ENCODE measurements around the gene CEBPE. TPM values are rescaled to one million over a fixed set of nuclear protein-coding genes. Genes with fewer than 3 reads are reported as not detected.

The CEBPE gene
- total RNA-seq, 1 donor from 2014 or later, result not detected

DNA sequence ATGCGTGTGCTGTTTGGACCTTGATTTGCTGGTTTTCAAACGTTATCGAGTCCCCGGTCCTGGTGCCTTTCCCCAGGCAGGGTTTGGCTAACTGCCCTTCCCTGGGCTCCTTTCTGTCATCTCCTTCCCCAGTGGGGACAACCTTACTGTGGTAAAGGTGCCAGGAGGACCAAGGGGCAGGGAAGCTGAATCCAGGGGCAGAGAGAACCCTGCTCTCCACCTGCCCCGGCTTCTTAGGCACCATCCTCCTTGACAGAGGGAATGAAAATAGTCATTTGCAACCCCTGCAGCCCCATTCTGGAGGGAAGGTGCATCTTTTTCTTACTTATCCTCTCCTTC is 5.0 kb downstream of the CEBPE start:
- no peaks in the 10 kb centered on the region for H3K36me3 Mint-ChIP-seq (ENCODE audit: low read depth, unreplicated experiment)
- peak overlapping the region; percentile 29 for H2AFZ ChIP-seq (ENCODE audit: low read depth, low read length)
- no peak overlapping the region for H3K27ac Mint-ChIP-seq (ENCODE audit: unreplicated experiment)
- H3K9me3 Mint-ChIP-seq (ENCODE audit: unreplicated experiment), result no peaks in the 10 kb centered on the region
- no peak overlapping the region for H3K4me3 Mint-ChIP-seq (ENCODE audit: unreplicated experiment)
- H3K4me1 Mint-ChIP-seq (ENCODE audit: low read depth, unreplicated experiment), result peaks cover 17% of the 10 kb centered on the region
- peaks cover 27% of the 10 kb centered on the region for H3K4me1 ChIP-seq (ENCODE audit: insufficient read depth, low read length)
- H3K9ac ChIP-seq (ENCODE audit: low read length), result peak overlapping the region; percentile 17
- H3K9me3 ChIP-seq (ENCODE audit: insufficient read depth, low read depth, low read length), result no peaks in the 10 kb centered on the region
- no peaks in the 10 kb centered on the region for H3K79me2 ChIP-seq (ENCODE audit: insufficient read depth, low read length)
- no peaks in the 10 kb centered on the region for H3K36me3 ChIP-seq (ENCODE audit: insufficient read depth, low read length)
- FAIRE-seq, result no peak
- peaks cover 3% of the 10 kb centered on the region for H3K27me3 ChIP-seq (ENCODE audit: insufficient read depth, low read length)
- TF ChIP-seq, protein P1, sequence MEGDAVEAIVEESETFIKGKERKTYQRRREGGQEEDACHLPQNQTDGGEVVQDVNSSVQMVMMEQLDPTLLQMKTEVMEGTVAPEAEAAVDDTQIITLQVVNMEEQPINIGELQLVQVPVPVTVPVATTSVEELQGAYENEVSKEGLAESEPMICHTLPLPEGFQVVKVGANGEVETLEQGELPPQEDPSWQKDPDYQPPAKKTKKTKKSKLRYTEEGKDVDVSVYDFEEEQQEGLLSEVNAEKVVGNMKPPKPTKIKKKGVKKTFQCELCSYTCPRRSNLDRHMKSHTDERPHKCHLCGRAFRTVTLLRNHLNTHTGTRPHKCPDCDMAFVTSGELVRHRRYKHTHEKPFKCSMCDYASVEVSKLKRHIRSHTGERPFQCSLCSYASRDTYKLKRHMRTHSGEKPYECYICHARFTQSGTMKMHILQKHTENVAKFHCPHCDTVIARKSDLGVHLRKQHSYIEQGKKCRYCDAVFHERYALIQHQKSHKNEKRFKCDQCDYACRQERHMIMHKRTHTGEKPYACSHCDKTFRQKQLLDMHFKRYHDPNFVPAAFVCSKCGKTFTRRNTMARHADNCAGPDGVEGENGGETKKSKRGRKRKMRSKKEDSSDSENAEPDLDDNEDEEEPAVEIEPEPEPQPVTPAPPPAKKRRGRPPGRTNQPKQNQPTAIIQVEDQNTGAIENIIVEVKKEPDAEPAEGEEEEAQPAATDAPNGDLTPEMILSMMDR (IDR thresholded peaks at IDR 0.05; ENCODE audit: insufficient read depth, low read depth, low read length), result no peak
- no peak for TF ChIP-seq EZH2 (IDR thresholded peaks at IDR 0.05; ENCODE audit: insufficient read depth, low read length)
- H3K27me3 Mint-ChIP-seq (ENCODE audit: low read depth, unreplicated experiment), result peaks cover 6% of the 10 kb centered on the region
- no peak overlapping the region for H3K27ac ChIP-seq (ENCODE audit: low read depth, low read length)
- no peaks in the 10 kb centered on the region for H4K20me1 ChIP-seq (ENCODE audit: insufficient read depth, low read length)
- DNase-seq (ENCODE audit: low read depth), result no peak
- H3K4me3 ChIP-seq (ENCODE audit: insufficient read depth, low read depth, low read length), result no peak overlapping the region
- H3K4me2 ChIP-seq (ENCODE audit: low read length), result peak overlapping the region; percentile 71

DNA sequence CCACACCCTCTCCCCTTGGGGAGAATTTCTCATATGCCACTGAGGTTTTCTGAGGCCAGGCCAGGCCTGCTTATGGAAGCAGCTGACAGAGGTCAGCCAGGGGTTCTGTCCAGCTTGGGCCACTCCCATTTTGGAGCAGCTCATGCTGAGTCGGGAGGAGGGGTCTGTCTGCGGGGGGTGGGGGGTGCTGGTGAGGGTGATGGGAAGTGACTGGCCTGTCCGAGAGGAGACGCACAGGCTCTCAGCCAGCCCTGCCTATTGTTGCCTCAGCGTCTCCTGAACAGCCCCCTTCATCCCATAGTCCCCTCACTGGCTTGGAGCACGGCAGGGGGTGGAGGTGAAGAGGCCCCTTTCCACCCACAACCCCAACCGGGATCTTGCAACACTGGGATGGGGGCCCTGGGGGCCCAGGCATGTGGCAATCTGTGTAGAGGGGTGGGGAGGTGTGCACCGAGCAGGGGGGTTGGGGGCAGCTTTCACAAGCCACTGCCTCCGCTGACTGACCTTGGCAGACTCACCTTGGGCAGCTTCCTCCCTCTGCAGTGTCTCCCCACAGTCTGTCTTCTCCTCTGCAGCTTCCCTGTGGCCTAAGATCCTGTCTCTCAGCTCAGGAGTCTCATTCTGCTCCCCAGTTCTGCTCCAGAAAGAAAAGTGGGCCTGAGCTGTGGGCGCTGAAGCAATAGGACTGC is 5.5 kb downstream of the CEBPE start:
- H3K9ac ChIP-seq (ENCODE audit: low read length), result no peak overlapping the region
- peak overlapping the region; percentile 29 for H2AFZ ChIP-seq (ENCODE audit: low read depth, low read length)
- H3K9me3 ChIP-seq (ENCODE audit: insufficient read depth, low read depth, low read length), result no peaks in the 10 kb centered on the region
- no peaks in the 10 kb centered on the region for H3K9me3 Mint-ChIP-seq (ENCODE audit: unreplicated experiment)
- H3K27me3 Mint-ChIP-seq (ENCODE audit: low read depth, unreplicated experiment), result peaks cover 6% of the 10 kb centered on the region
- peaks cover 3% of the 10 kb centered on the region for H3K27me3 ChIP-seq (ENCODE audit: insufficient read depth, low read length)
- no peaks in the 10 kb centered on the region for H3K36me3 Mint-ChIP-seq (ENCODE audit: low read depth, unreplicated experiment)
- peak overlapping the region; percentile 71 for H3K4me2 ChIP-seq (ENCODE audit: low read length)
- no peak overlapping the region for H3K4me3 Mint-ChIP-seq (ENCODE audit: unreplicated experiment)
- no peaks in the 10 kb centered on the region for H3K79me2 ChIP-seq (ENCODE audit: insufficient read depth, low read length)
- H3K36me3 ChIP-seq (ENCODE audit: insufficient read depth, low read length), result no peaks in the 10 kb centered on the region
- H3K4me1 ChIP-seq (ENCODE audit: insufficient read depth, low read length), result peaks cover 27% of the 10 kb centered on the region
- H3K27ac Mint-ChIP-seq (ENCODE audit: unreplicated experiment), result peak overlapping the region; percentile 48
- H3K4me1 Mint-ChIP-seq (ENCODE audit: low read depth, unreplicated experiment), result peaks cover 17% of the 10 kb centered on the region
- no peak overlapping the region for H3K27ac ChIP-seq (ENCODE audit: low read depth, low read length)
- no peak for FAIRE-seq
- TF ChIP-seq, protein P1 (IDR thresholded peaks at IDR 0.05; ENCODE audit: insufficient read depth, low read depth, low read length), result no peak
- TF ChIP-seq EZH2 (IDR thresholded peaks at IDR 0.05; ENCODE audit: insufficient read depth, low read length), result no peak
- no peak overlapping the region for H3K4me3 ChIP-seq (ENCODE audit: insufficient read depth, low read depth, low read length)
- no peaks in the 10 kb centered on the region for H4K20me1 ChIP-seq (ENCODE audit: insufficient read depth, low read length)
- no peak for DNase-seq (ENCODE audit: low read depth)

All from astrocyte (in vitro differentiated cells and primary cell).